PC-3 (cell line): Measurements from ENCODE around the gene TSPEAR.

Experiments
- EZH2 ChIP-seq: fragments of 300-600 bp; sonication (generic); IDR thresholded peaks from one replicate; pipeline ENCODE4 v1.6.1; 2017; ENCODE audit warnings: antibody characterized with exemption, mild to moderate bottlenecking, low read length; ENCODE audit not compliant: unreplicated experiment
- EZH2phosphoT487 ChIP-seq: fragments of 300-600 bp; sonication (generic); IDR thresholded peaks from 2 replicates; pipeline ENCODE4 v1.6.1; 2018; ENCODE audit warnings: mild to moderate bottlenecking, antibody characterized with exemption, low read length, borderline replicate concordance
- TF ChIP-seq, protein P1 (sequence below): fragments of 300-600 bp; sonication (generic); conservative IDR thresholded peaks from 2 replicates; pipeline ENCODE4 v1.5.1; 2017; ENCODE audit warnings: antibody characterized with exemption, low read depth, mild to moderate bottlenecking, low read length

GRCh38 chr21:44666401-44667320 is 44.7 kb downstream of the TSPEAR start, which contains the start of gene KRTAP12-2:
- TF ChIP-seq, protein P1, sequence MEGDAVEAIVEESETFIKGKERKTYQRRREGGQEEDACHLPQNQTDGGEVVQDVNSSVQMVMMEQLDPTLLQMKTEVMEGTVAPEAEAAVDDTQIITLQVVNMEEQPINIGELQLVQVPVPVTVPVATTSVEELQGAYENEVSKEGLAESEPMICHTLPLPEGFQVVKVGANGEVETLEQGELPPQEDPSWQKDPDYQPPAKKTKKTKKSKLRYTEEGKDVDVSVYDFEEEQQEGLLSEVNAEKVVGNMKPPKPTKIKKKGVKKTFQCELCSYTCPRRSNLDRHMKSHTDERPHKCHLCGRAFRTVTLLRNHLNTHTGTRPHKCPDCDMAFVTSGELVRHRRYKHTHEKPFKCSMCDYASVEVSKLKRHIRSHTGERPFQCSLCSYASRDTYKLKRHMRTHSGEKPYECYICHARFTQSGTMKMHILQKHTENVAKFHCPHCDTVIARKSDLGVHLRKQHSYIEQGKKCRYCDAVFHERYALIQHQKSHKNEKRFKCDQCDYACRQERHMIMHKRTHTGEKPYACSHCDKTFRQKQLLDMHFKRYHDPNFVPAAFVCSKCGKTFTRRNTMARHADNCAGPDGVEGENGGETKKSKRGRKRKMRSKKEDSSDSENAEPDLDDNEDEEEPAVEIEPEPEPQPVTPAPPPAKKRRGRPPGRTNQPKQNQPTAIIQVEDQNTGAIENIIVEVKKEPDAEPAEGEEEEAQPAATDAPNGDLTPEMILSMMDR = no peak
- TF ChIP-seq EZH2phosphoT487 = no peak
- no peak for TF ChIP-seq EZH2
